HG03060 (cell line): ENCODE results near the gene CTSL.

Experiments used
- ATAC-seq: cut with Tn5 transposase; IDR thresholded peaks from one replicate; pipeline ENCODE4 v1.9.1; 2021; ENCODE audit warnings: low read depth, moderate number of reproducible peaks; ENCODE audit not compliant: unreplicated experiment

The CTSL gene

GRCh38 chr9:87698069-87698809, 27.7 kb upstream of the CTSL start:
- no peak for ATAC-seq

DNA sequence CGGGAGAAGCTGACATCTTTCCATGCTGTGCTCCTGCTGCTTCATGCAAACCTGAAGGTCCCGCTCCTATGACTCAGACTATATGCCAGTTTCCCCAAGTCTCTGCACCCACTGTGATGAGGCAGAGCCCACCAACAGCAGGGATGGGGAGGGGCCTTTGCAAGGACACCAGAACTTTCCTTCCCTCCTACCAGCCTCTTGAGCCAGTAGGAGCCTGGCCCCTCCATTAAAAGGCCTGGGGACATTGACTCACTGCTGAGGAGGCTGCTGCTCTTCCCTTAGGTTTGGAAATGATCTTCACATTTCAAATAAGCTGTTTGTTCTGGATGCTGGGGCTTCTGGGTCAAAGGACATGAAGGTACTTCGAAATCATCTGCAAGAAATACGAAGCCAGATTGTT, 26.1 kb upstream of the CTSL start:
- ATAC-seq = no peak

DNA sequence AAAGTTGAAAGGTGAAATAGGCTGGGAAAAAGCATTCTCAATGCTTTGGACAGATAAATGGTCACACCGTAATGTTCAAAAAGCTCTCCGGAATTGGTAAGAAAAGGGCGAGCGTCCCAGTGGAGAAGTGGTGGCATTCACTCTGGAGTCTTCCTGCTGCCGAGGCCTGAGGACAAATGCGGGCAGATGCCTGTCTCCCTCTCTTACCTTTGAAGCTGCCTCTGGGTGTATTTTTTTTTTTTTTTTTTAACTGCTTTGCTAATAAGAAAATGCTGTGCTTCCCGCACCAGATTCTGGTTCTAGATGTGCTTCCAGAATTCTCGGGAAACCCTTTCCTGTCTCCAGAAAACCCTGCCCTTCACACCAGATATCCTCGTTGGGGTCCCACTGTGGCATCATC, 24.4 kb upstream of the CTSL start:
- ATAC-seq = no peak

GRCh38 chr9:87701931-87702421, 23.9 kb upstream of the CTSL start:
- ATAC-seq = no peak

DNA sequence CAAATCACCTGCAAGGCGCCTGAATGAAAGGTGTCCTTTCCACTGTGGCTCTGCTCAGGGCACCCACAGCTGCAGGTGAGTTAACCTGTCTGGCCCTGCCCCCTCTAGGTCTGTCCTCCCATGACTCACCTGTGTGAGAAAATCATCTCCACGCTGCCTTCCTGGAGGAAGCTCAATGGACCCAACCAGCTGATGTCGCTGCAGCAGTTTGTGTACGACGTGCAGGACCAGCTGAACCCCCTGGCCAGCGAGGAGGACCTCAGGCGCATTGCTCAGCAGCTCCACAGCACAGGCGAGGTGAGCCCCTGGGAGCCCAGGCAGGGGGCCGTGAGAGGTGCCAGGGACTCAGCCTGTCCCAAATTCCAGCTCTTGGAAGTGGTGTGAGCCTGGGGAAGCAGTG, 23.0 kb upstream of the CTSL start:
- no peak for ATAC-seq

DNA sequence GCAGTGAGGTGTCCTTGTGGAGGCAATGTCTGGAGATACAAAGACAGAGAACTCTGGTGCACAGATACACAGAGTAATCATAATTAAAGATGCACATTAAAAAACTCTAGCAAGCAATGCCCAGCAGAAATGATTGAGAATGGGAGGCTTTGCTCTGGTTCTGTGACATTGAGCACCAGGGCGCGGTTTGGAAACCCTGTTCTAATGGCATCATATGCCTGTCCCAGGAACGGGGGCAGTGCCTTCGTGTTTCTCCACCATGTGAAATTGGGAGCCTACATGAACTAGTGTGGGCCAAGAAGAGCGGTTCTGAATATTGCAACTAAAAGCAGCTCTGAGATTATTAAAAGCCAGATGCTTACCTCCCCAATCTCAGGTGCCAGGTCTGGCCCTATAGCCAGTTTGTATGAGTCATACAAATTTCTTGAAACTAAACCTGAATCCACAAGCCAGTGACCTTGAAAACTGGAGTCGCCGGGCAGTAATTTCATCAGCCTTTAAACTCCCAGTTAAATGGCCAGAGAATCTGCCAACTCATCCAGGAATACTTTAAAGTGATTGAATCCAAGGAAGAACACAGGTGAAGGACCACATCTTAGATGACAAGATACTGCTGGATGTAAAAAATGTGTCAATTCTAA, 22.2 kb upstream of the CTSL start:
- no peak for ATAC-seq

DNA sequence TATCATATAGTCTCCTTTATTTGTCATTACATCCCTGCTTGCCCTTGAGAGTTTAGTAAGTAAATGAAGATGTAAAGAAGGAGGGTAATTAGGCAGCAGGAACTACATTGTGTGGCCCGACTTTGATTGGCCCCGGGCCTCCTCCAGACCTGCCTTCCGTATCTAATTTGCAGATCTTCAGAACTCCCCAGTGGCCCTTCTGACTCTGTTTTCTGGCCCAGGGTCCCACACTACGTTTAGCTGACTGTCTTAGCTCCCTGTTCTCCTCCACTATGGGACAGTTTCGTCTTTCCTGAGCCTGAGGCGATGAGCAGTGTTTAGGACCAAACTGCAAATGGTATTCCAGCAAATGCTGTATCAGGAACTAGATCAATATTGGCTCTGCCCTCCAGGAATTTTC, 21.6 kb upstream of the CTSL start:
- no peak for ATAC-seq

- ATAC-seq = no peak
These were observed 19.7 kb upstream of the CTSL start for GRCh38 chr9:87706066-87706739.

GRCh38 chr9:87707805-87708506, 18.0 kb upstream of the CTSL start:
- no peak for ATAC-seq

GRCh38 chr9:87708546-87708945, 17.4 kb upstream of the CTSL start:
- ATAC-seq = no peak

- no peak for ATAC-seq
These were observed 16.8 kb upstream of the CTSL start for GRCh38 chr9:87708986-87709728.

DNA sequence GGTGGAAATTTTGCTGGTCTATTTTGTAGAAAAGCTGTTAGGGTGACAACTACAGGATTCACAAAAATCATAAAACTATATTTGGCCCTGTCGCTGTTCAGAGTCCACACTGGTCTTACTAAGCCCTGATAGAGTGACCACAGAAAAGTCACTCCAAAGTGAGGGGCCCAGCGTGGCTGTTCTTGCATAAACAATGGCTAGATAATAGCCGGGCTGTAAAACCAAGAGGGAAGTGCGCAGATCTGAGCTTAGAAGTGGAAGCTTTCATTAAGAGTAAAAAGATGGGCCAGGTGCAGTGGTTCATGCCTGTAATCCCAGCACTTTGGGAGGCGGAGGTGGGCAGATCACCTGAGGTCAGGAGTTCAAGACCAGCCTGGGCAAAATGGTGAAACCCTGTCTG, 15.5 kb upstream of the CTSL start:
- ATAC-seq = no peak

- ATAC-seq = no peak
These were observed 13.8 kb upstream of the CTSL start for GRCh38 chr9:87711857-87712800.

DNA sequence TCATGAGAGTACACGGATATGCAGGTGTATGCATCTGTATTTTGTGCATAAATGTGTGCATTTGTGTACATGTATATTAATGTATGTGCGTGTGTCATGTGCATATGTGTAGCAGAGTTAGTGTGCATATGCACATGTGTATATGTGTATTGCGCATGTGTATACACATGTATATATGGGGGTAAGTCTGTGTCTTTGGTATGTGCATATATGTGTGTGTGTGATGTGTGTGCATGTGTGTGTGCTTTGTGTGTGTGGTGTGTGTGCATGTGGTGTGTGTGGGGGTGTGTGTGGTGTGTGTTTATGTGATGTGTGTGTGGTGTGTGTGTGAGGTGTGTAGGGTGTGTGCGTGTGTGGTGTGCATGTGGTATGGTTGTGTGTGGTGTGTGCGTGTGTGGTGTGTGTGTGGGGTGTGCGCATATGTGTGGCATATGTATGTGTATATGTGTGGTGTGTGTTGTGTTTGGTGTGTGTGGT, 13.1 kb upstream of the CTSL start:
- no peak for ATAC-seq

DNA sequence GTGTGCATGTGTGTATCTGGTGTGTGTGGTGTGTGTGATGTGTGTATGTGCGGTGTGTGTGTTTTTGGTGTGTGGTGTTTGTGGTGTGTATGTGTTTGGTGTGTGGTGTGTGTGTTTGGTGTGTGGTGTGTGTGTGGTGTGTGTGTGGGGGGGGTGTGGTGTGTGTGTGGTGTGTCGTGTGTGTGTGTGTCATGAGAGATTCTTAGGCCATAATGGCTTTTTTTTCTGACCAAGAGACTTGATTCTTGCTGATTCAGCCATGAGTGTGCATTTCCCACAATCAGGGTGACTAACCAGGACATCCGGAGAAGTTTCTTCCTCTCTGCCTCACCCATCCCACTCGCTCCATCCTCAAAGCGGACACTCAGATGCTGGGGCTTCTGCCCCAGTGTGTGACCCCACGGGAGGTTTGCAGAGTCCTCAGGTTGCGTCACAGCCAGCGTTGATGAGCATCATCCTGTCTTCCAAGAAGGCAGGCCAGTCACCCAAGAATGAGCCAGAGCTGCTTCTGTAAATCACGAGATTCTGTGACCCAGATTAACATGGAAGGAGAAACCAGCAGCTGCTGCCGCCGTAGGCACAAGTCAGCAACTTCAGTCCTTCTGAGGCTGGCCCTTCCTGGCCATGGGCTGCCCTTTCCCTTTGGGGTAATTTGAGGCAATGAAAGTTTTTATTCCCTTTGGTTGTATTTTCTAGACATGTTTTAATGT, 12.5 kb upstream of the CTSL start:
- ATAC-seq = no peak

DNA sequence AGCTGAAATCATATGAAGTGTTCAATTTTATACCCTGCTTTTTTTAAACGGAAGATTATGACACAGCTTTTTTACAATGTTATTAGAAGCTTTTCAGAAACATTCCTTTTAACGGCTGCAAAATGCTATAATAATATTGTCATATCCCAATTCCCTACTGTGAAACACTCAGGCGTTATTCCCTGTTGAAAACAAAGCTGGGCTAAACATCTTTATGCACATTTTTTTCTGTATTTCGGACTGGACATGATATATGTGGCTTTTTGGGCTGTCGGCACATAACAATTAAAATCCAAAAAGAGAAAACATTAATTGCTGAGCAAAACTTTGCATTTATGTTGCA, 12.0 kb upstream of the CTSL start:
- ATAC-seq = no peak

DNA sequence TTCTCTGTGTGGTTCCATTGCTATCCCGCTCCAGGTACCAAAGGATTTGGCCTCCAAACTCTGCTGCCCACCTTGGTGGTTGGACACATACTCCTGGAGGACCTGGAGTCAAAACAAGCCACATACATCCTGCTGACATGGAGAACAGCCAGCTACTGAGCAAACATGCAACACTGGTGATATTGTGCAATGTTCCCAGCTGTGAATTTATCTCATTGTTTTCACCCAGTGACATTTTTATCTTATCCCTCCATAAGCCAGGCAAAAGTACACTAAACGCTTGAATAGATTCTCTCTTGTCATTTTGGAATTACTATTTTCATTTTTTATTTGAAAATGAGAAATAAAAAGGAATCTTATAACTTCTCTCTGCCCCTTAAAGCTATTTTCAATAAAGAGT, 11.1 kb upstream of the CTSL start:
- no peak for ATAC-seq

GRCh38 chr9:87716141-87716540, 9.8 kb upstream of the CTSL start:
- ATAC-seq = no peak

GRCh38 chr9:87717456-87717855, 8.5 kb upstream of the CTSL start:
- ATAC-seq = no peak
